ENCODE measurements around the gene LYPLAL1. TPM values are rescaled to one million over a fixed set of nuclear protein-coding genes. Genes with fewer than 3 reads are reported as not detected.

The LYPLAL1 gene
- total RNA-seq (10 to 100 TPM; 20.8 to 26.5 TPM), polyA plus RNA-seq (ENCODE audit: insufficient read depth, low read depth, low replicate concordance) (33.8 TPM)
- long read RNA-seq, donor 1, transcript LYPLAL1-202 (5 exons, 1,898 nt): major isoform, 13 of 16 reads
- long read RNA-seq, donor 1, partial matches to known transcripts: 0 of 16 reads
- long read RNA-seq, donor 1, other reads (novel, unspliced or antisense): 0 of 16 reads
- long read RNA-seq, donor 2, transcript LYPLAL1-202 (5 exons, 1,898 nt): major isoform, 8 of 11 reads
- long read RNA-seq, donor 2, partial matches to known transcripts: 0 of 11 reads
- long read RNA-seq, donor 2, other reads (novel, unspliced or antisense): 0 of 11 reads

- Histone ChIP-seq H3K9me3 (no peaks in the 10 kb centered on the region), H3K27ac (peak within 1 kb of the TSS; percentile 92 to 97), H3K36me3 (ENCODE audit: low read depth, missing control alignments) (no peaks in the 10 kb centered on the region), H3K4me3 (peak within 1 kb of the TSS; percentile 86 to 88), H3K4me1 (peaks cover 9% of the 10 kb centered on the region), H3K27me3 (no peaks in the 10 kb centered on the region)
- TF ChIP-seq POLR2A (IDR thresholded peaks at IDR 0.05) (peak; percentile 74), CTCF (IDR thresholded peaks at IDR 0.05) (peak in 1 of 3 experiments; percentile 19)
- WGBS, 2 donors: 1% methylated on average over 40 to 48 of the region's 48 CpGs
- intact Hi-C loops (cut with DNase I; ENCODE audit: low total_unique reads): no loop called here
- peak; percentile 92 for DNase-seq
Measured at GRCh38 chr1:219173758-219174459, at the start of gene LYPLAL1. LYPLAL1 (plus strand) TSS chr1:219173878; CDS start chr1:219173891, 13 bp downstream.

GRCh38 chr1:219124163-219124562 is 49.5 kb upstream of the LYPLAL1 start:
- no peak overlapping the region for H3K4me3 ChIP-seq
- H3K27me3 ChIP-seq: no peaks in the 10 kb centered on the region
- DNase-seq: peak; percentile 22
- WGBS, 2 donors: 60 to 68% methylated on average over 5 of the region's 5 CpGs
- H3K36me3 ChIP-seq (ENCODE audit: low read depth, missing control alignments): no peaks in the 10 kb centered on the region
- intact Hi-C loops (cut with DNase I; ENCODE audit: low total_unique reads): no loop called here
- no peak overlapping the region for H3K27ac ChIP-seq
- peaks cover 13% of the 10 kb centered on the region for H3K4me1 ChIP-seq
- TF ChIP-seq POLR2A (IDR thresholded peaks at IDR 0.05): no peak
- TF ChIP-seq CTCF (IDR thresholded peaks at IDR 0.05): no peak
- H3K9me3 ChIP-seq: no peaks in the 10 kb centered on the region

- DNase-seq: no peak
- Histone ChIP-seq H3K27ac (no peak overlapping the region), H3K4me3 (no peak overlapping the region), H3K27me3 (no peaks in the 10 kb centered on the region), H3K9me3 (no peaks in the 10 kb centered on the region), H3K4me1 (peaks cover 13% of the 10 kb centered on the region), H3K36me3 (ENCODE audit: low read depth, missing control alignments) (no peaks in the 10 kb centered on the region)
- WGBS, 2 donors: 95 to 98% methylated on average over 4 of the region's 4 CpGs
- intact Hi-C loops (cut with DNase I; ENCODE audit: low total_unique reads): no loop called here
- no peak for TF ChIP-seq POLR2A (IDR thresholded peaks at IDR 0.05)
- no peak for TF ChIP-seq CTCF (IDR thresholded peaks at IDR 0.05)
Measured at GRCh38 chr1:219125342-219125741, 48.3 kb upstream of the LYPLAL1 start.

- DNase-seq: peak; percentile 43
- TF ChIP-seq CTCF (IDR thresholded peaks at IDR 0.05) (no peak), POLR2A (IDR thresholded peaks at IDR 0.05) (no peak)
- no peaks in the 10 kb centered on the region for H3K27me3 ChIP-seq
- no peaks in the 10 kb centered on the region for H3K36me3 ChIP-seq (ENCODE audit: low read depth, missing control alignments)
- H3K9me3 ChIP-seq: no peaks in the 10 kb centered on the region
- no peak overlapping the region for H3K27ac ChIP-seq
- H3K4me1 ChIP-seq: peaks cover 9% of the 10 kb centered on the region
- 64 to 71% methylated on average over 2 of the region's 2 CpGs for WGBS, 2 donors
- no peak overlapping the region for H3K4me3 ChIP-seq
- intact Hi-C loops (cut with DNase I; ENCODE audit: low total_unique reads): no loop called here
Measured at GRCh38 chr1:219126377-219126776, 47.3 kb upstream of the LYPLAL1 start.
